Measurements from ENCODE around the gene CLIP2.
"Not testable (repeated sequence)": the region's sequence is repeated elsewhere in the genome, so short reads cannot be mapped to it uniquely, and the experiment has no call there.

The CLIP2 gene

DNA sequence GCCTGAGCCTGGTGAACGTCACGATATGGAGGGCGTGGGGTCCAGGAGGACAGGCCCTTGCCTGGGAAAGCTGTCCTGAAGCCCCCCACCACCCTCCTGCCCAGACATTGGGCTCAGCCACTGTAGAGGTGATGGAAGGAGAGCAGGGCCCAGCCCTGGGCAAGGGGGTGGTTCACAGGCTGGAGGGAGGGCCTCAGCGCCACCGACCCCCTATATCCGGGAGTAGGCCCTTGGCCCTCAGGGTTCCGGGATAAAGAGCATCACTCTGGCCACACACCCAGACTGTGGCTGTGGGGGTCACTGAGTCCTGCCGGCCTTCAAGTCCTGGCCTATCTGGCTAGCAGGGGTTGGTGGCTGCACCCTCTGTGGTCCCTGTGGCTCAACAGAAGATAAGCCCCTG, 109.2 kb downstream of the CLIP2 start:
- peaks cover 10 to 32% of the 10 kb centered on the region in 2 donors for H3K36me3 ChIP-seq (ENCODE audit: control insufficient read depth in 2 of 2, insufficient read depth in 2 of 2, low read length in 2 of 2)
- no peaks in the 10 kb centered on the region for H3K27me3 ChIP-seq (ENCODE audit: control insufficient read depth in 1 of 2, insufficient read depth in 2 of 2, low read length in 2 of 2)
- no peak overlapping the region for H3K9ac ChIP-seq (ENCODE audit: low read length in 2 of 2)
- H3K4me1 ChIP-seq (ENCODE audit: control insufficient read depth, insufficient read depth, low read length) = peaks cover 3% of the 10 kb centered on the region
- H3K27ac ChIP-seq (ENCODE audit: low read length) = no peak overlapping the region
- no peak overlapping the region for H3K4me3 ChIP-seq (ENCODE audit: low read length in 2 of 2)
- no peaks in the 10 kb centered on the region for H3K9me3 ChIP-seq (ENCODE audit: control insufficient read depth in 2 of 2, low read length in 2 of 2)

DNA sequence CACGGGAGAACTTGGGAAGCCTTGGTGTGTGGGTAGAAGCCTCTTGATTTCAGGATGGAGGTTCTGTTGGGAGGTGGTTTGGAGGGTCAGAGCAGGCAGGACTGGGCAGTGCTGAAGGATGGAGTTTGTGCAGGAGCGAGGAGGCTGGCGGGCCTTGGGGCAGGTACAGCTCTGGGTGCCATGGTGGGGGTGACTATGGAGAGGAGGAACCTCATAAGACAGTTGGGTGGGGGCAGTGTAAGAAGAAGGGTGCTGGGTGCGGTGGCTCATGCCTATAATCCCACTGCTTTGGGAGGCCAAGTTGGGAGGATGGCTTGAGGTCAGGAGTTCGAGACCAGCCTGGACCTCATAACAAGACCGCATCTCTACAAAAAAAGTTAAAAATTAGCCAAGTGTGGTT, 109.8 kb downstream of the CLIP2 start:
- no peaks in the 10 kb centered on the region for H3K27me3 ChIP-seq (ENCODE audit: control insufficient read depth in 1 of 2, insufficient read depth in 2 of 2, low read length in 2 of 2)
- H3K4me3 ChIP-seq (ENCODE audit: low read length in 2 of 2) = no peak overlapping the region
- no peaks in the 10 kb centered on the region for H3K9me3 ChIP-seq (ENCODE audit: control insufficient read depth in 2 of 2, low read length in 2 of 2)
- peaks cover 10 to 37% of the 10 kb centered on the region in 2 donors for H3K36me3 ChIP-seq (ENCODE audit: control insufficient read depth in 2 of 2, insufficient read depth in 2 of 2, low read length in 2 of 2)
- H3K4me1 ChIP-seq (ENCODE audit: control insufficient read depth, insufficient read depth, low read length) = peaks cover 1% of the 10 kb centered on the region
- no peak overlapping the region for H3K9ac ChIP-seq (ENCODE audit: low read length in 2 of 2)
- H3K27ac ChIP-seq (ENCODE audit: low read length) = no peak overlapping the region

DNA sequence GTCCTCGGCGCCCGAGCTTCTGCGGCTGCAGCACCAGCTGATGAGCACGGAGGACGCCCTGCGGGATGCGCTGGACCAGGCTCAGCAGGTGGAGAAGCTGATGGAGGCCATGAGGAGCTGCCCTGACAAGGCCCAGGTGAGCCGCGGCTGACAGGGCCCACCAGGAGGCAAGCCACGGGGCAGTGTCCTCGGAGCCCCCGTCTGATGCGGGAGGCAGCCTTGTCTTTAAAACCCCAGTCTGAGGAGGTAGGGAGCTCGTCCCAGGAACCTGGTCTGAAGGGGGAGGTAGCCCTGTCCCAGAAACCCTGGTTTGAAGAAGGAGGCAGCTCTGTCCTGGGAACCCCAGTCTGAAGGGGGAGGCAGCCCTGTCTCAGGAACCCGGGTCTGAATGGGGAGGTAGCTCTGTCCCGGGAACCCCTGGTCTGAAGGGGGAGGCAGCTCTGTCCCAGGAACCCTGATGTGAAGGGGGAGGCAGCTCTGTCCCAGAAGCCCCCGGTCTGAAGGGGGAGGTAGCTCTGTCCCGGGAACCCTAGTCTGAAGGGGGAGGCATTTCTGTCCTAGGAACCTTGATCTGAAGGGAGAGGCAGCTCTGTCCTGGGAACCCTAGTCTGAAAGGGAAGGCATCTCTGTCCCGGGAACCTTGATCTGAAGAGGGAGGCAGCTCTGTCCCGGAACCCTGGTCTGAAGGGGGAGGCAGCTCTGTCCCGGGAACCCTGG, 111.4 kb downstream of the CLIP2 start:
- peaks cover 16 to 40% of the 10 kb centered on the region in 2 donors for H3K36me3 ChIP-seq (ENCODE audit: control insufficient read depth in 2 of 2, insufficient read depth in 2 of 2, low read length in 2 of 2)
- H3K9me3 ChIP-seq (ENCODE audit: control insufficient read depth in 2 of 2, low read length in 2 of 2) = no peaks in the 10 kb centered on the region
- no peak overlapping the region for H3K4me3 ChIP-seq (ENCODE audit: low read length in 2 of 2)
- no peaks in the 10 kb centered on the region for H3K4me1 ChIP-seq (ENCODE audit: control insufficient read depth, insufficient read depth, low read length)
- no peaks in the 10 kb centered on the region for H3K27me3 ChIP-seq (ENCODE audit: control insufficient read depth in 1 of 2, insufficient read depth in 2 of 2, low read length in 2 of 2)
- no peak overlapping the region for H3K27ac ChIP-seq (ENCODE audit: low read length)
- H3K9ac ChIP-seq (ENCODE audit: low read length in 2 of 2) = no peak overlapping the region

DNA sequence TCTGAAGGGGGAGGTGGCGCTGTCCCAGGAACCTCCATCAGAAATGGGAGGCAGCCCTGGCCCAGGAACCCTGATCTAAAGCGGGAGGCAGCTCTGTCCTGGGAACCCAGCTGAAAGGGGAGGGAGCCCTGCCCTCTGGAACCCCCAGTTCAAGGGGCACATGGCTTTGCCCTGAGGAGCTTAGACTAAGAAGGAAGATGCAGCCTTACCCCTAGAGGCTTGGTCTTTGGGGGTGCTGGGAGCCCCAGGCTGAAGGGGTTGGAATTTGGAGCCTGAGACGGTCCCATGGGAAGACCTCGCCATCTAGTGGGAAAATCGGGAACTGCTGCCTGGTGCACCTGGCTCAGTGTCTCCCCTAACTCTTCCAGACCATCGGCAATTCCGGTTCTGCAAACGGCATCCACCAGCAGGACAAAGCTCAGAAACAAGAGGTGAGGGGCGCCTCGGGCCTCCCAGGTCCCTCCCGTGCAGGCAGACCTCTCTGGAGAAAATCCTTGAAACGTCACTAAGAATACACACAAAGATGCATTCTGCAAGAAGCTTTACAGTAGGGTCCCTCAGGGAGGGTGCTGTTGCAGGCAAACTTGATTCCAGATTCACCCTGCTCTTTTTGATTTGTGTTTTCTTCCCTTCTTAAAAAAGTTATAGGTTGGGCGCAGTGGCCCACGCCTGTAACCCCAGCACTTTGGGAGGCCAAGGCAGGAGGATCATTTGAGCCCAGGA, 112.1 kb downstream of the CLIP2 start:
- Histone ChIP-seq H3K9me3 (ENCODE audit: control insufficient read depth in 2 of 2, low read length in 2 of 2) (no peaks in the 10 kb centered on the region), H3K27me3 (ENCODE audit: control insufficient read depth in 1 of 2, insufficient read depth in 2 of 2, low read length in 2 of 2) (no peaks in the 10 kb centered on the region), H3K9ac (ENCODE audit: low read length in 2 of 2) (no peak overlapping the region), H3K4me3 (ENCODE audit: low read length in 2 of 2) (no peak overlapping the region), H3K4me1 (ENCODE audit: control insufficient read depth, insufficient read depth, low read length) (no peaks in the 10 kb centered on the region), H3K27ac (ENCODE audit: low read length) (no peak overlapping the region), H3K36me3 (ENCODE audit: control insufficient read depth in 2 of 2, insufficient read depth in 2 of 2, low read length in 2 of 2) (peaks cover 11 to 33% of the 10 kb centered on the region in 2 donors)

DNA sequence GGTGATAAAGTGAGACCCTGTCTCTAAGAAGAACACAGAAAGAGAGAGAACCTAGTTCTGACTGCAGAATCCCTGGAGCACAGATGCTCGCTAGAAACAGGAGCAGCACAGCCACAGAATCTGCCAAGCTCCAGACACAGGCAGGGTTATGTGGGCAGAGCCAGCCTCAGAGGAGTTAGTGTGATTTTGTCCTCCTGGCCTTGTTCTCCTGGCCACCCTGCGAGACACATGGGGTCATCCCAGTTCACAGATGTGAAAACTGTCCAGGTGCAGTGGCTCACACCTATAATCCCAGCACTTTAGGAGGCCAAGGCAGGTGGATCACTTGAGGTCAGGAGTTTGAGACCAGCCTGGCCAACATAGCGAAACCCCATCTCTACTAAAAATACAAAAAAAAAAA, 113.5 kb downstream of the CLIP2 start:
- not testable (repeated sequence) for H3K4me3 ChIP-seq (ENCODE audit: low read length in 2 of 2); H3K9ac ChIP-seq (ENCODE audit: low read length in 2 of 2); H3K4me1 ChIP-seq (ENCODE audit: control insufficient read depth, insufficient read depth, low read length); H3K9me3 ChIP-seq (ENCODE audit: control insufficient read depth in 2 of 2, low read length in 2 of 2); H3K27ac ChIP-seq (ENCODE audit: low read length); H3K27me3 ChIP-seq (ENCODE audit: control insufficient read depth in 1 of 2, insufficient read depth in 2 of 2, low read length in 2 of 2)
- H3K36me3 ChIP-seq (ENCODE audit: control insufficient read depth in 2 of 2, insufficient read depth in 2 of 2, low read length in 2 of 2) = peaks cover 8 to 25% of the 10 kb centered on the region in 2 donors

DNA sequence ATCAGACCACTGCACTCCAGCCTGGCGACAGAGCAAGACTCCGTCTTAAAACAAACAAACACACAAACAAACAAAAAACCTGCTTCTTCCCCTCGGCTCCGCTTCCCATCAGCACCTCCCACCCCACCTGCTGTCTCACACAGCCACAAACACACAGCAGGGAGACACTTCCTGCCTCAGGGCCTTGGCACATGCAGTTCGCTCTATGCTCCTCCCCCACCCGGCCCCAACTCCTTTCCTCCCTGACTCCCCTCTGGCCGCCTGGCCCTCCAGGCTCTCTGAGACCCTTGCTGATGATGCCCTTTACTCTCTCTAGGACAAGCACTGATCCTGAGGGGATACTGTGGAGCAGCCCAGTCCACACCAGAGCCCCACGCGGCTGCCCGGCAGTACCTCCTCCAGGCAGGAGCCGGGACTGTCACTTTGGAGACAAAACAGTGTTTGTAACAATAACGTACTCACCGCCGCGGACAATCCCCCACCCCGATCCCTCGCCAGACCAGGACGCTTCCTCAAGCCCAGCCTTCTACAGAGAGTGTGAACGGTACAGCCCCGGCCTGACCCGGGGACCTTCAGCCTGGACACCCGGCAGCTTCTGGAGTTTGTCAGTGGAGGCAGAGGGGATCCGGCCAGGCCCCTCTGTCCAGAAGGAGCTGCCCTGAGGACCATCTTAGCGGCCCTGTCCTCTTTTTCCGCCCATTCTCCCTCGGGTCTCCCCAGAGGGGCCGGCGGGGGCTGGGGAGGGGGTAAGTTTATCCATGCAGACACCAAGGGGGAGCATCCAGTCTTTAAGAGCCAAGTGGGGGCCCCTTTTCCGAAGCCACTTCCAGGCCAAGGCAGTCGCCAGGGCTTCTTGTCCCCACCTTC, 114.5 kb downstream of the CLIP2 start:
- Histone ChIP-seq H3K36me3 (ENCODE audit: control insufficient read depth in 2 of 2, insufficient read depth in 2 of 2, low read length in 2 of 2) (peaks cover 8 to 22% of the 10 kb centered on the region in 2 donors), H3K4me3 (ENCODE audit: low read length in 2 of 2) (no peak overlapping the region), H3K27me3 (ENCODE audit: control insufficient read depth in 1 of 2, insufficient read depth in 2 of 2, low read length in 2 of 2) (no peaks in the 10 kb centered on the region), H3K4me1 (ENCODE audit: control insufficient read depth, insufficient read depth, low read length) (no peaks in the 10 kb centered on the region), H3K9ac (ENCODE audit: low read length in 2 of 2) (no peak overlapping the region), H3K27ac (ENCODE audit: low read length) (no peak overlapping the region), H3K9me3 (ENCODE audit: control insufficient read depth in 2 of 2, low read length in 2 of 2) (no peaks in the 10 kb centered on the region)

DNA sequence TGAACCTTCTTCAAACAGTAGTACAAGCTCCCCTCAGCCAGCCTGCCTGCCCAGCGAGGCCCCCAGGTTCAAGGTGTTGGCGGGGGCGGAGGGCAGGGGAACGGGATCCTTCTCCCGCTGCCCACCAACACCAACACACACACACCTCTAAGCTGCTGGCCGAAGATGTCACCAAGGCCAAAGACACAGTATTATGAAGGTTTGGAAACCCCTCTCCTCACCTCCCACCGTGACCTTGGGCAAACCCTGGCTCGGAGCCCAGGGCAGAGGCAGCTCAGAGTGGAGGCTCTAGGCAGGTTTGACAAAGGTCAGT, 115.1 kb downstream of the CLIP2 start:
- H3K9me3 ChIP-seq (ENCODE audit: control insufficient read depth in 2 of 2, low read length in 2 of 2) = no peaks in the 10 kb centered on the region
- H3K36me3 ChIP-seq (ENCODE audit: control insufficient read depth in 2 of 2, insufficient read depth in 2 of 2, low read length in 2 of 2) = peaks cover 8 to 22% of the 10 kb centered on the region in 2 donors
- H3K4me3 ChIP-seq (ENCODE audit: low read length in 2 of 2) = no peak overlapping the region
- no peaks in the 10 kb centered on the region for H3K4me1 ChIP-seq (ENCODE audit: control insufficient read depth, insufficient read depth, low read length)
- H3K9ac ChIP-seq (ENCODE audit: low read length in 2 of 2) = no peak overlapping the region
- H3K27me3 ChIP-seq (ENCODE audit: control insufficient read depth in 1 of 2, insufficient read depth in 2 of 2, low read length in 2 of 2) = no peaks in the 10 kb centered on the region
- H3K27ac ChIP-seq (ENCODE audit: low read length) = no peak overlapping the region

DNA sequence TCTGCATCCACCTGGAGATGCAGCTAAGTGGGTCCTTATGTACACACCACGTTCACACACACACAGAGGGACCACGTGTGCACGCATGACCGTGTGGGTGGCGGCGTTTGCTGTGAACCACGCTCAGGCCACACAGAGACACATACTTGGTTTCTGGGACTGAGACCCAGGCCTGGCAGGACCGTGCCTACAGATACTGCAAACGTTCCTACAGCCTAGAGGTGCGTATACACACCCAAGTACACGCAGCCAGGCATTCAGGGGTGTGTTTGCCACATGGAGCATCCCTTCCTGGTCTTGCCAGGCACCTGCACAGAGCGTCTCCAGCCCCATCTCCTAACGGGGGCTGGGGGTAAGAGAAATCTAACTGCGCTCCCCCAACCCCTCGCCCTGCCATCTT, 115.5 kb downstream of the CLIP2 start:
- no peak overlapping the region for H3K9ac ChIP-seq (ENCODE audit: low read length in 2 of 2)
- H3K27me3 ChIP-seq (ENCODE audit: control insufficient read depth in 1 of 2, insufficient read depth in 2 of 2, low read length in 2 of 2) = no peaks in the 10 kb centered on the region
- peaks cover 8 to 22% of the 10 kb centered on the region in 2 donors for H3K36me3 ChIP-seq (ENCODE audit: control insufficient read depth in 2 of 2, insufficient read depth in 2 of 2, low read length in 2 of 2)
- H3K27ac ChIP-seq (ENCODE audit: low read length) = no peak overlapping the region
- H3K9me3 ChIP-seq (ENCODE audit: control insufficient read depth in 2 of 2, low read length in 2 of 2) = no peaks in the 10 kb centered on the region
- no peak overlapping the region for H3K4me3 ChIP-seq (ENCODE audit: low read length in 2 of 2)
- H3K4me1 ChIP-seq (ENCODE audit: control insufficient read depth, insufficient read depth, low read length) = no peaks in the 10 kb centered on the region

DNA sequence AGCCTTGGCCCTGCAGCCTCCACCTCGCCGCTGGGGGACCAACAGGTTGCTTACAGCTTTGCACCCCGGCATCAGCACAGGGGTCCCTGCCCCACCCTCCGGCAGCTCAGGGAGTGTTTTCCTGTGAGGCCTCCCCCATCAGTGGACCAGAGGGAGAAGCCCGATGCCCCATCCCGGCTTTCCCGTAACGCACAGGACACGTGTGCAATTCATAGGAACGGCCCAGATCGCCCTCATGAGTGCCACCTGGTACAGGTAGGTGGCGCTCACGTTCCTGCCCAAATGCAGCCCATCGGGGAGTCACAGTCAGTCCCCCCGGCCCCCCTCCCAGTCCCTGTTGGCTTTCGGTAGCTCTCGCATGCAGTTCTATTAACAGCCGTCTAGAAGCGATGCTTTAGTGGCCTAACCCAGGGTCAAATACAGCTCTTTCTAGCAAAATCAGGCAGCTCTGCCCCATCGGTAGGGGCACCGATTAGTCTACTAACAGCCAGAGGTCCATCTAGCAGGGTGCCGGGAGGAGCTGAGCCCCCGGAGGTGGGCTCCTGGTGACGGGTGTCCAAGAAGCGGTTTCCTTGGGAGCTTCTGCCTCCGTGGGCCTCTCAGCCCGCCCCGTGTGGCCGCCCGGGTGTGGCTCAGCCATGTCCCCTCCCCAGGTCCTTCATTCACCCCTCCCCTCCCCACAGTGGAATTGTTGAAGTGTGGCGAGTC, 116.1 kb downstream of the CLIP2 start:
- no peaks in the 10 kb centered on the region for H3K4me1 ChIP-seq (ENCODE audit: control insufficient read depth, insufficient read depth, low read length)
- H3K27ac ChIP-seq (ENCODE audit: low read length) = no peak overlapping the region
- no peaks in the 10 kb centered on the region for H3K27me3 ChIP-seq (ENCODE audit: control insufficient read depth in 1 of 2, insufficient read depth in 2 of 2, low read length in 2 of 2)
- no peak overlapping the region for H3K4me3 ChIP-seq (ENCODE audit: low read length in 2 of 2)
- H3K36me3 ChIP-seq (ENCODE audit: control insufficient read depth in 2 of 2, insufficient read depth in 2 of 2, low read length in 2 of 2) = peaks cover 8 to 19% of the 10 kb centered on the region in 2 donors
- H3K9ac ChIP-seq (ENCODE audit: low read length in 2 of 2) = no peak overlapping the region
- H3K9me3 ChIP-seq (ENCODE audit: control insufficient read depth in 2 of 2, low read length in 2 of 2) = no peaks in the 10 kb centered on the region

DNA sequence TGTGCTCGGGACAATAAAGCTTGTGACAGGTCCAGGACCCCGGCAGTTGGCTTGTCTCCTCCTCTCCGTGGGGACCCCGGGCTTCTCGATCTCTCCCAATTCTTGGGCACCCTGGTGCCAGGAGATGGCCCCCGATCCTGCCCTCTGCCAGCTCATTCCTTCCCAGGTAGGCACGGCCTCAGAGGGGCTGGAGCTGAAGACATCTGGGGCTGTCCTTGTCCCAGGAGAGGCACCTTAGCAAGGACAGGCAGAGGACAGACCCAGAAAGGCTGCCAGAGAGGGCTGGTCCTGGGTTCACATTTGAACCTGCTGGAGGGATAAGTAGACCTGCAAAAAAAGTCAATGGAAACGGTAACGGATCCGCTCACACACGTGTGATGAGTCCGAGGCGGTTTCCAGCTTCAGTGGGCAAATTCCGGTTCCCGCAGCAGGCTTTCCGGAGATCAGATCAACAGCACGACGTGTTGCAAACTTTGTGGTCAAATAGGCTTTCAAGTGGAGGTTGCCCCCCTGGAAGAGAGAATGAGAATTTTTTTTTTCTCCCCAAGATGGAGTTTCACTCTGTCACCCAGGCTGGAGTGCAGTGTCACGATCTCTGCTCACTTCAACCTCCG, 116.8 kb downstream of the CLIP2 start:
- peaks cover 0 to 2% of the 10 kb centered on the region in 2 donors for H3K27me3 ChIP-seq (ENCODE audit: control insufficient read depth in 1 of 2, insufficient read depth in 2 of 2, low read length in 2 of 2)
- no peak overlapping the region for H3K9ac ChIP-seq (ENCODE audit: low read length in 2 of 2)
- peaks cover 8 to 16% of the 10 kb centered on the region in 2 donors for H3K36me3 ChIP-seq (ENCODE audit: control insufficient read depth in 2 of 2, insufficient read depth in 2 of 2, low read length in 2 of 2)
- H3K9me3 ChIP-seq (ENCODE audit: control insufficient read depth in 2 of 2, low read length in 2 of 2) = no peaks in the 10 kb centered on the region
- H3K27ac ChIP-seq (ENCODE audit: low read length) = no peak overlapping the region
- H3K4me3 ChIP-seq (ENCODE audit: low read length in 2 of 2) = no peak overlapping the region
- H3K4me1 ChIP-seq (ENCODE audit: control insufficient read depth, insufficient read depth, low read length) = no peaks in the 10 kb centered on the region
